Keratinocyte (primary cell): ENCODE results near the gene ZMYND8.

Source experiments
- CTCF ChIP-seq, 3 experiments: IDR thresholded peaks in 1 of 3; conservative IDR thresholded peaks in 1 of 3; optimal IDR thresholded peaks in 1 of 3; 2 replicates in 2 of 3; 3 replicates in 1 of 3; pipeline versions ENCODE3 to v1.5.1; 2011; ENCODE audit warnings: low read length in 3 of 3, mild to moderate bottlenecking in 3 of 3, moderate library complexity in 2 of 3, control low read depth in 1 of 3, inconsistent platforms in 1 of 3; ENCODE audit not compliant: insufficient read depth in 2 of 3; ENCODE audit errors: extremely low read depth in 1 of 3
- EZH2 ChIP-seq: IDR thresholded peaks from one replicate; pipeline ENCODE4 v1.6.1; 2012; ENCODE audit warnings: inconsistent platforms, mild to moderate bottlenecking, low read length, moderate library complexity

GRCh38 chr20:47311967-47312681, 44.4 kb downstream of the ZMYND8 start:
- no peak for TF ChIP-seq CTCF (optimal IDR thresholded peaks at IDR 0.05 in 1 of 3, IDR thresholded peaks at IDR 0.05 in 1 of 3, conservative IDR thresholded peaks at IDR 0.05 in 1 of 3; ENCODE audit: extremely low read depth in 1 of 3, insufficient read depth in 2 of 3, low read length in 3 of 3)
- TF ChIP-seq EZH2, result no peak
